ENCODE measurements around the gene KRTAP4-3.

- TF ChIP-seq CTCF (IDR thresholded peaks at IDR 0.05) (no peak), POLR2A (IDR thresholded peaks at IDR 0.05) (no peak)
Measured at GRCh38 chr17:41176744-41177387, 8.8 kb upstream of the KRTAP4-3 start.

Data from uterus (tissue), 2 donors.